K562 (cell line): ENCODE results near the gene SEPTIN2. TPM values are rescaled to one million over a fixed set of nuclear protein-coding genes. Genes with fewer than 3 reads are reported as not detected.

Experiments used
- BCOR ChIP-seq: fragments of 450-650 bp; IDR thresholded peaks from 2 replicates; pipeline ENCODE4 v1.6.1; 2016
- CHD1 ChIP-seq: fragments of 200-600 bp; sonication (generic); IDR thresholded peaks from one replicate; pipeline ENCODE4 v1.6.1; 2012; ENCODE audit warnings: mild to moderate bottlenecking, moderate library complexity, low read length, inconsistent platforms
- CXXC5 ChIP-seq: fragments of 250-450 bp; sonication (Bioruptor Pico); IDR thresholded peaks from 2 replicates; pipeline ENCODE4 v1.8.0; 2022; ENCODE audit warnings: inconsistent platforms, mild to moderate bottlenecking, moderate library complexity
- DNMT1 ChIP-seq: fragments of 450-650 bp; IDR thresholded peaks from 2 replicates; pipeline ENCODE4 v1.6.1; 2016; ENCODE audit warnings: antibody characterized with exemption, mild to moderate bottlenecking
- FOXM1 ChIP-seq, 2 experiments: fragments of 450-650 bp in 1 of 2; sonication (generic) in 1 of 2; formaldehyde crosslinking in 1 of 2; IDR thresholded peaks; 2 replicates each; pipeline versions ENCODE4 v1.6.1 to v1.9.0; 2017 to 2022; ENCODE audit warnings: low read depth in 2 of 2, mild to moderate bottlenecking in 2 of 2, missing genetic modification reagents in 1 of 2, moderate library complexity in 1 of 2
- HDAC2 ChIP-seq: fragments of 450-650 bp; IDR thresholded peaks from 2 replicates; pipeline ENCODE4 v1.6.1; 2016; ENCODE audit warnings: mild to moderate bottlenecking
- HDAC8 ChIP-seq: fragments of 450-650 bp; IDR thresholded peaks from 2 replicates; pipeline ENCODE4 v1.6.1; 2016; ENCODE audit warnings: mild to moderate bottlenecking, missing genetic modification characterization, moderate library complexity, missing compliant biosample characterization
- HMG20B ChIP-seq: fragments of 250-450 bp; sonication (Bioruptor Pico); IDR thresholded peaks from 2 replicates; pipeline ENCODE4 v1.5.0; 2021; ENCODE audit warnings: mild to moderate bottlenecking
- HMGN3 ChIP-seq: IDR thresholded peaks from 2 replicates; pipeline ENCODE4 v1.6.1; 2011; ENCODE audit warnings: borderline replicate concordance, low read depth, mild to moderate bottlenecking, mixed read lengths, low read length; ENCODE audit not compliant: insufficient read length; ENCODE audit errors: extremely low read depth
- HNRNPUL1 ChIP-seq: fragments of 200-400 bp; formaldehyde crosslinking; IDR thresholded peaks from 2 replicates; pipeline ENCODE4 v1.6.1; 2017; ENCODE audit warnings: low read length
- KAT2B ChIP-seq: IDR thresholded peaks from one replicate; pipeline ENCODE4 v1.6.1; 2012; ENCODE audit warnings: low read depth, mild to moderate bottlenecking, control low read depth, inconsistent platforms, low read length, moderate library complexity
- KAT8 ChIP-seq: fragments of 450-650 bp; IDR thresholded peaks from 2 replicates; pipeline ENCODE4 v1.6.1; 2016; ENCODE audit warnings: low read depth, mild to moderate bottlenecking
- L3MBTL2 ChIP-seq: fragments of 450-650 bp; IDR thresholded peaks from 2 replicates; pipeline ENCODE4 v1.6.1; 2016; ENCODE audit warnings: mild to moderate bottlenecking, moderate library complexity
- MCM7 ChIP-seq, 2 experiments: fragments of 450-650 bp; IDR thresholded peaks; 2 replicates each; pipeline ENCODE4 v1.6.1; 2016 to 2018
- POLR2A ChIP-seq: fragments of 450-650 bp; conservative IDR thresholded peaks from 2 replicates; pipeline ENCODE4 v1.6.1; 2016
- PTBP1 ChIP-seq: fragments of 200-400 bp; formaldehyde crosslinking; IDR thresholded peaks from 2 replicates; pipeline ENCODE4 v1.6.1; 2017; ENCODE audit warnings: low read depth, low read length
- PTTG1 ChIP-seq: fragments of 450-650 bp; IDR thresholded peaks from 2 replicates; pipeline ENCODE4 v1.6.1; 2016; ENCODE audit warnings: low read depth, mild to moderate bottlenecking, missing genetic modification characterization, missing compliant biosample characterization
- SMARCB1 ChIP-seq: IDR thresholded peaks from 2 replicates; pipeline ENCODE4 v1.6.1; 2011; ENCODE audit warnings: improper control_type of control experiment, low read depth; ENCODE audit not compliant: insufficient read length
- SMARCC2 ChIP-seq: fragments of 450-650 bp; IDR thresholded peaks from 2 replicates; pipeline ENCODE4 v1.6.1; 2017; ENCODE audit warnings: antibody characterized with exemption, moderate library complexity, mild to moderate bottlenecking, low read depth
- SP1 ChIP-seq: sonication (generic); formaldehyde crosslinking; IDR thresholded peaks from 2 replicates; pipeline ENCODE4 v1.8.1; 2022; ENCODE audit warnings: mild to moderate bottlenecking, missing genetic modification reagents
- TAF1 ChIP-seq: IDR thresholded peaks from 2 replicates; pipeline ENCODE4 v1.6.1; 2011; ENCODE audit warnings: mild to moderate bottlenecking, low read length, moderate library complexity; ENCODE audit not compliant: insufficient read depth, control insufficient read depth, severe bottlenecking; ENCODE audit errors: extremely low read depth
- ZKSCAN8 ChIP-seq: fragments of 200-800 bp; sonication (Bioruptor generic); IDR thresholded peaks from 2 replicates; pipeline ENCODE4 v1.6.1; 2016; ENCODE audit warnings: missing genetic modification characterization, missing compliant biosample characterization
- ZNF431 ChIP-seq: sonication (generic); formaldehyde crosslinking; IDR thresholded peaks from 2 replicates; pipeline ENCODE4 v1.8.0; 2022; ENCODE audit warnings: mild to moderate bottlenecking, missing genetic modification reagents
- ZNF668 ChIP-seq: fragments of 250-450 bp; sonication (Bioruptor Pico); IDR thresholded peaks from 2 replicates; pipeline ENCODE4 v1.8.0; 2022; ENCODE audit warnings: mild to moderate bottlenecking, inconsistent platforms
- ZNF699 ChIP-seq: fragments of 250-450 bp; sonication (Bioruptor Pico); IDR thresholded peaks from 2 replicates; pipeline ENCODE4 v1.8.0; 2021; ENCODE audit warnings: mild to moderate bottlenecking, moderate library complexity; ENCODE audit not compliant: insufficient replicate concordance
- ZNF707 ChIP-seq: fragments of 250-450 bp; sonication (Bioruptor Pico); conservative IDR thresholded peaks from 2 replicates; pipeline ENCODE4 v1.8.0; 2022; ENCODE audit warnings: inconsistent platforms, mild to moderate bottlenecking, moderate library complexity
- ZNF764 ChIP-seq: fragments of 250-450 bp; sonication (Bioruptor Pico); IDR thresholded peaks from 2 replicates; pipeline ENCODE4 v1.4.0; 2020; ENCODE audit warnings: low read depth, mild to moderate bottlenecking, moderate library complexity
- polyA plus RNA-seq, 8 experiments: library from polyadenylated mRNA; depleted of rRNA in 4 of 8; stranded (reverse) in 5 of 8; unstranded in 3 of 8; fragments of >200 nt; fragmentation: Nextera tagmentation in 2 of 8; fragmentation: Illumina TruSeq in 1 of 8; extraction: Ambion mirVana in 2 of 8; extraction: Trizol in 1 of 8; gene quantifications; 2 replicates each; pipeline versions ENCODE4 v1.2.1 to v1.2.3, GENCODE V29; 2011 to 2014; ENCODE audit warnings: inconsistent platforms in 1 of 8, missing spikeins in 1 of 8
- total RNA-seq, 7 experiments: library from RNA; depleted of rRNA in 6 of 7; stranded (reverse); fragments of >200 nt in 6 of 7; fragmentation: Illumina TruSeq in 2 of 7; extraction: Trizol in 2 of 7; gene quantifications; 2 replicates each; pipeline versions ENCODE4 v1.2.1 to v1.2.3, GENCODE V29; 2011 to 2021; ENCODE audit warnings: low replicate concordance in 1 of 7
- TF ChIP-seq, protein P1 (sequence below): sonication (generic); formaldehyde crosslinking; IDR thresholded peaks from 2 replicates; pipeline ENCODE4 v1.8.1; 2022; ENCODE audit warnings: missing genetic modification reagents
- TF ChIP-seq, protein P2 (sequence below): sonication (generic); formaldehyde crosslinking; IDR thresholded peaks from 2 replicates; pipeline ENCODE4 v1.9.0; 2022; ENCODE audit warnings: mild to moderate bottlenecking, missing genetic modification reagents

The SEPTIN2 gene
- total and polyA plus RNA-seq, 9 of the 15 experiments (the other 6 are each of a cell fraction or from before 2014, with no cell fraction given), result 121 to 367 (median 166) TPM

DNA sequence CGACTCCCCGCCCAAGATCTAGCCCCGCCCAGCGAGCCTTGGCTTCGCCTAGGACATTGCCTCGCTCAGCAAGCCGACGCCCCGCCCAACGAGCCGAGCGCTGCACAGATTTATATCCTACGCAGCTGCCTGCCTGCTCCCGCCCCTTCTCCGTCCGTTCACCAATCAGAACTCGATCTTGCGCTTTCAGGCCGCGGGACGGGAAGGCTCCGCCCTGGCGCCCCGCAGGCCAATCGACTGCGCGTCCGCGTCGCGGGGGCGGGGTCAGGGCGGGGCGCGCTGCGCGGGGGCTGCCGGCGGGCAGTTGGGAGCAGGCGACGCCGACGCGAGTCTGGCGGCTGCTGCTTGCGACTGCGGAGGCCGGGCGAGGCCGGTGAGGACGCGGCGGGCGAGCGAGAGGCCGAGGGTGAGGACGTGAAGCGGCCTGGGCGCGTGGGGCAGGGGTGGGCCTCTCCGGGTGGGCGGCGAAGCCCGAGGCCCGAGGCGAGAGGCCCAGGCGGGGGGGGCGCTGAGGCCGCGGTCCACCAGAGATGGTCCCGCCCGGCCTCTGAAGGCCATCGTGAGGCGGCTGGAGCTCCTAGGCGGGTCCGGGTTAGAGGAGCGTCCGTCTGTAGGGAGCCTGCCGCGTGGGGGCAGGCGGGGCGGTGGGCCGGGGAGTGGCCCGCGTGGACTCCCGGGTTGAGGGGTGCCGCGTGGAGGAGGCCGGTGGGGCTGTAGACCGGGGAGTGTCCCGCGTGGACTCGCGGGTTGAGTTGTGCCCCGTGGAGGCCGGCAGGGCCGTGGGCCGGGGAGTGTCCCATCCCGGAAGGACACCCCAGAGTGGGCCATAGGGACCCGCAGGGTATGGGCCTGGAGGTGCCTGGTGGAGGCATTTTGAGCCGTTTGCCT lies 40.5 kb downstream of the SEPTIN2 start, which contains the start of gene FARP2 (continued):
- TF ChIP-seq HDAC8 (tag), result no peak
- no peak for TF ChIP-seq BCOR
- TF ChIP-seq POLR2A, result peak; percentile 67
- TF ChIP-seq PTBP1, result no peak
- TF ChIP-seq FOXM1 (IDR thresholded peaks at IDR 0.05; ENCODE audit: low read depth), result no peak
- TF ChIP-seq FOXM1 (CRISPR knock-in tag; IDR thresholded peaks at IDR 0.05; ENCODE audit: low read depth), result no peak
- no peak for TF ChIP-seq DNMT1
- no peak for TF ChIP-seq SMARCB1
- TF ChIP-seq SP1 (CRISPR knock-in tag), result peak; percentile 61; the same call in 1 of the 2 replicates
- TF ChIP-seq CXXC5 (CRISPR knock-in tag), result peak; percentile 67
- no peak for TF ChIP-seq HNRNPUL1
- no peak for TF ChIP-seq ZNF707 (CRISPR knock-in tag)
- TF ChIP-seq KAT8, result no peak
- no peak for TF ChIP-seq CHD1
- peak; percentile 88 for TF ChIP-seq TAF1
- no peak for TF ChIP-seq SMARCC2
- TF ChIP-seq ZNF699, result no peak
- TF ChIP-seq HMGN3, result no peak
- TF ChIP-seq, protein P1, sequence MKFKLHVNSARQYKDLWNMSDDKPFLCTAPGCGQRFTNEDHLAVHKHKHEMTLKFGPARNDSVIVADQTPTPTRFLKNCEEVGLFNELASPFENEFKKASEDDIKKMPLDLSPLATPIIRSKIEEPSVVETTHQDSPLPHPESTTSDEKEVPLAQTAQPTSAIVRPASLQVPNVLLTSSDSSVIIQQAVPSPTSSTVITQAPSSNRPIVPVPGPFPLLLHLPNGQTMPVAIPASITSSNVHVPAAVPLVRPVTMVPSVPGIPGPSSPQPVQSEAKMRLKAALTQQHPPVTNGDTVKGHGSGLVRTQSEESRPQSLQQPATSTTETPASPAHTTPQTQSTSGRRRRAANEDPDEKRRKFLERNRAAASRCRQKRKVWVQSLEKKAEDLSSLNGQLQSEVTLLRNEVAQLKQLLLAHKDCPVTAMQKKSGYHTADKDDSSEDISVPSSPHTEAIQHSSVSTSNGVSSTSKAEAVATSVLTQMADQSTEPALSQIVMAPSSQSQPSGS (CRISPR knock-in tag), result no peak
- TF ChIP-seq PTTG1 (tag), result no peak
- peak; percentile 77 for TF ChIP-seq HDAC2
- no peak for TF ChIP-seq ZNF764 (CRISPR knock-in tag)
- TF ChIP-seq ZNF668 (CRISPR knock-in tag), result no peak
- TF ChIP-seq ZNF431 (CRISPR knock-in tag), result no peak
- no peak for TF ChIP-seq ZKSCAN8
- TF ChIP-seq L3MBTL2, result peak; percentile 51; the same call in 1 of the 2 replicates
- no peak for TF ChIP-seq MCM7 (IDR thresholded peaks at IDR 0.05)
- no peak for TF ChIP-seq KAT2B
- TF ChIP-seq HMG20B, result no peak
- TF ChIP-seq, protein P2, sequence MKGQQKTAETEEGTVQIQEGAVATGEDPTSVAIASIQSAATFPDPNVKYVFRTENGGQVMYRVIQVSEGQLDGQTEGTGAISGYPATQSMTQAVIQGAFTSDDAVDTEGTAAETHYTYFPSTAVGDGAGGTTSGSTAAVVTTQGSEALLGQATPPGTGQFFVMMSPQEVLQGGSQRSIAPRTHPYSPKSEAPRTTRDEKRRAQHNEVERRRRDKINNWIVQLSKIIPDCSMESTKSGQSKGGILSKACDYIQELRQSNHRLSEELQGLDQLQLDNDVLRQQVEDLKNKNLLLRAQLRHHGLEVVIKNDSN, result no peak
